Activated CD4-positive, alpha-beta T cell treated with anti-CD3 and anti-CD28 coated beads, Interleukin-2, Interleukin-4, amounts not matched to agents 100 ng/mL and 50 ng/mL, durations not matched to agents 16 hours and 8 hours (primary cell): ENCODE measurements around the gene NACC2.

Source experiments
- DNase-seq: peaks from one replicate; pipeline ENCODE4 v3.0.0-alpha.2; 2020; ENCODE audit warnings: low spot score

Gene NACC2

GRCh38 chr9:135957431-135957830 lies 137.7 kb downstream of the NACC2 start:
- no peak for DNase-seq

- no peak for DNase-seq
Observed at GRCh38 chr9:135956802-135957174, 138.3 kb downstream of the NACC2 start.
